DMS153 treated with DMSO at 0.1 percent for 48 hours (cell line): ENCODE results near the gene TDRD10.
"Not testable (repeated sequence)": the region's sequence is repeated elsewhere in the genome, so short reads cannot be mapped to it uniquely, and the experiment has no call there.

ENCODE experiments used
- DNase-seq: peaks from one replicate; lab custom pipeline; 2025; ENCODE audit not compliant: unreplicated experiment; lab: John Stamatoyannopoulos, UW

TDRD10 gene

DNA sequence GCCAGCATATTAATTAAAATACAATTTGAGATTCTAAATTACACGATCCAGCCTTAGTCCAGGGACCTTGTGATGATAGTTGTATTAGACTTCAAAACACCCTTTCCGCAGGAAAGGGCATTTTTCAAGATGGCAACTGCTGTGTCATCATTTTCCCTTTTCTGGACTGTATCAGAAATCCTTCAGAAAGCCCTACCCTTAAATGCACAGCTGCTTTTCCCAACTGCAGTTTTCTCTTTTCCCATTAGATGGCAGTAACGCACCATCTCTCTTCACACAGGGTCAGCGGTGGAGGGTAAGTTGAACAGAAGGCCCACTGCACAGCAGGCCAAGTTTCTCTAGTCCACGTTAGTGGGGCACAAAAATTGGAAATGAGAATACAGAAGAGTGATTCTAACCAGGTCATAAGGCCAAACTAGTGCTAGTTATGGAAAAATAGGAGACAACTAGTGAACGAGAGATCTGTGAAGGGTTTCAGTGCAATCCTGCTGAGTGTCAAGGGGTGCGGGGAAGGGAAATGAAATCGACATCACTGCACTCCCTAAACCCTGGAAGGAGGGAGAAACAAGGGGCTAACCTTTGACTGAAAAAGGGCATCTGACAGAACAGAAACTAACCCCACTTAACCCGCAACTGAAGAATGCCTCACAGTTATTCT lies 22.1 kb upstream of the TDRD10 start:
- DNase-seq: peak; percentile 86

DNA sequence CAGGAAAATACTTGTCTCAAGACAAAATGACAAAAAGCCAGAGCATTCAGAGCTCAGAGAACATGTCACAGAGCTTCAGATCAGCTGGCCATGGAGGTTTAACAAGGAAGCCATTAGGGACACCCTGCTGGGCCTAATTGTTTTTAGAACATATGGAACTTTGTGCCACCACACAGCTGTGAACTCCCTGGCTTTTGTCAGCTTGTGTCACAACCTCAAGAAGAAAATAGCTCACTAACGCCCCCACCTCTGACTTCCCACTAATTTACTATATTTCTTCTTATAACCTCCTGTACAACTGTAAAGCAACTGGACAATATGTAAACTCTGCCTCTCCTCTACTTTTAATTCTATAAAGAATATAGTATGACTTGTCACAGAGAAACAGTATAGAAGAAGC lies 21.0 kb upstream of the TDRD10 start:
- DNase-seq: no peak

DNA sequence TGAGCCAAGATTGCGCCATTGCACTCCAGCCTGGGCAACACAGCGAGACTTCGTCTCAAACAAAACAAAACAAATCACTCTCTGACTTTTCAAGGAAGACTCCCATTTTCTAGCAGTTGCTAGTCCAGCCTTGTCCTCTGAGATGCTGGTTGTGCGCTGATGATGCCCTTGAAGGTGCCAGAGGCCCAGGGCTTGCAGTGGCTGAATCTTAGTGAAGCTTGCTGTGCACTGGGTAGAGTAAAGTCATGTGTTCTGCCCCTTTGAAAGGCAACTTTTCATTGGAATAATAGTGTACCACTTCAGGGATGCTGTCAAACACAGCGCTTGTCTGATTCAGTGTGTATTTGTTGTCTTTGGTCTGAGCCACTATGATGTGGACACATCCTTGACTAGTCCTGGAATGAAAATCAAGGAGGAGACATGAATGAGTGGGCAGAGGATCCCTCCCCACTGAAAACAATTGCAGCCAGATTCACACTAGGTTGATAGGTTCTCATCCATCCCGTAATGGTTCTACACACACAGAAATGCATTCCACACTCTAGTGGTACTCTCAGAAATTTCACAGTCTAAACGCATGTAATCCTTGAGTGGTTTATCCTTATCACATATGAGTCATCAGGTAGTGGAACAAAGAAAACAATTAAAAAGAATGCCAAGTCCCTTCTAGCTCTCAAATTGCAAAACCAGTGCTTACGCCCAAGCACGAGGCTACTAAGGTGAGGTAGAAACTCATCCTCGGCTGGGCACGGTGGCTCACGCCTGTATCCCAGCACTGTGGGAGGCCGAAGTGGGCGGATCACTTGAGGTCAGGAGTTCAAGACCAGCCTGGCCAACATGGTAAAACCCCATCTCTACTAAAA lies 17.8 kb upstream of the TDRD10 start:
- no peak for DNase-seq

DNA sequence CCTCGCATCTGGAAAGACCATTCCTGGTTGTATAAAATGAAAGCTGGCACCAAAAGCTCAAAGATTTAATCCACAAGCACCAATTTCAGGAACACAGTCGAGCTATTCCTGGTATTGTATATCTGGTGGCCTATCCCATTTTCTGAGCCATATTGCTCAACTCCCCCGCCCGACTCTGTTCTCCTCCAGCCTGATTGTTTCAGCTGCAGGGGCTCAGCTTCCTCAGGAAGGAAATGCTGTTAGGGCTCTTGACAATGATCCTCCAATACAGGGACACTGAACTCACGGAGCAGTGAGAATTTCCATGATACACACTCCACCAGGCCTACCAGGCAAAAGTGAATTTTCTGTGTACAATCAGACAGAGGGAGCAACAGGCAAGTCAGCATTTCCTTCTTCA lies 16.9 kb upstream of the TDRD10 start:
- no peak for DNase-seq

DNA sequence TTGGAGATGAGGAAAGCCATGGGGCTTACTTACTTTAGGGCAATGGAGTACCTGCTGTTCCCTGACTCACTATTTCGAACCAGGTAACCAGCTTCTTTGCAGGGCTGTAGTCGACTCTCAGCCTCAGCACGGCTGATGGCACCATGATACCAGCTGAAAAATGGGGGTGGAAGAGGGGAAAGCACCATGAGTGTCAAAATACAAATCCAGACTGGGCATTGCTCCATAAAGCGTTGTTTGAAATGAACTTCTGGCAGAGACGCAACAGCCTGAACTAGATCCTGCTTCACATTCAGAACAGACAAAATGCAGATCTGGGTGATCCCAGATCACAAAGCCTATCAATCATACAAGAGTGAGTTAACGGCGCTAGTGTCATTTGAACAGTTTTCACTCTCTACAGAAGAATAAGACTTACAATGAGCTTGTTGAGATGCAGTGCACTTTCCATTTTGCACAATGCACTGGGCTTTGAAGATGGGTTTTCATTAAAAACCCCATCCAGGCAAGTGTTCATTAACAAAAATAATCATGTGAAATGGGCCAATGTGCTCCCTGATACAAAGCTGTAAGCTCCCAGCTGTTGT lies 16.0 kb upstream of the TDRD10 start:
- no peak for DNase-seq

DNA sequence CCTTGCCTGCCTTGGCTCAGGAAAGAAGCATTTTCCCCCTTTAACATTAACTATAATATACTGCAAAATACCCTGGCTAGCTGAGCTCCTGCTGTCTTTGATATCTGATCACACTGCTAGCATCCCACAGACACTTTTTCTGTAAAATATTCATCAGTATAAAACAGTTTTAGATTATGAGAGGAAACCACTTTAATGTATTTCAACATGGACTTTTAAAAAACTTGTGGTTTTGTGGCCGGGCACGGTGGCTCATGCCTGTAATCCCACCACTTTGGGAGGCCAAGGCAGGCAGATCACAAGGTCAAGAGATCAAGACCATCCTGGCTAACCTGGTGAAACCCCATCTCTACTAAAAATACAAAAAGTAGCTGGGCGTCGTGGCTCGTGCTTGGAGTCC lies 15.3 kb upstream of the TDRD10 start:
- DNase-seq: not testable (repeated sequence)

DNA sequence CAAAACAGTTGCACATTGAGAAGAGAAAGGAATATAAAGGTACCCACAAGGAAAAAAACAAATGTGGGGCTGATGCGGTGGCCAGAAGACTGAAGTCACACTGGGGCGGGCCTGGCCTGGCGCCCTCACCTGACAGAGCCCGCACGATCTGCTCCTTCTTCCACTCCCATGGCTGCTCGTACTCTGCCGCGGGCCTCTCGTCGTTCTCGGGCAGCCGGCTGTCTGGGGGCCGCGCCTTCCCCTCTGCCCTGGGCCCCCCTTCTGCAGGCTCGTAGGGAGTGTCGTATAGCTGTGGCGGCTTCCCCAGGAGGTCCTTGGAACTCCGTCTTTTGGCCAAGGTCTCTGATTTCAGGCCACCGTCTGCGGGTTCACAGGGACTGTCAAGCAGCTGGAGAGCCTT lies 13.1 kb upstream of the TDRD10 start:
- DNase-seq: no peak

DNA sequence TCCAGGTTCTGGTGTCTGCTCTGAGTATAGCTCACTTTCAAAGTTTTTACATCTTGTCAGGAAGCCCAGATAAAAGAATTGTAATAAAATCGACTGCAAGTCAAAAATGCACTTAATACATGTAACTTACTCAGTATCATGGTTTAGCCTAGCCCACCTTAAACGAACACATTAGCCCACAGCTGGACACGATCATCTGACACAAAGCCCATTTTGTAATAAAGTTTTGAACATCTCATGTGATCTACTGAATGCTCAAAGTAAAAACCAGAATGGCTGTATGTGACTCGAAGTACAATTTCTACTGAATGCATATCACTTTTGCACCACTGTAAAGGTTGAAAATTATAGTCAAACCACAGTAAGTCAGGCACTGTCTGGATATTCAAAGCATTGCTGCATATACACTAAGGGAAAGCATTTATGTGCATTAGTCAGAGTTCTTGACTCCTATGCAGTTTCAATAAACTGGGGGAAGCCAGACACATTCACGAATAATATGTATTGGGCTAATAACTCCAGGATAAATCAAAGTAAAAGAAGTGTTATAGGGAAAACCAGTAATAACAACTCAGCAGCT lies 12.2 kb upstream of the TDRD10 start:
- no peak for DNase-seq

DNA sequence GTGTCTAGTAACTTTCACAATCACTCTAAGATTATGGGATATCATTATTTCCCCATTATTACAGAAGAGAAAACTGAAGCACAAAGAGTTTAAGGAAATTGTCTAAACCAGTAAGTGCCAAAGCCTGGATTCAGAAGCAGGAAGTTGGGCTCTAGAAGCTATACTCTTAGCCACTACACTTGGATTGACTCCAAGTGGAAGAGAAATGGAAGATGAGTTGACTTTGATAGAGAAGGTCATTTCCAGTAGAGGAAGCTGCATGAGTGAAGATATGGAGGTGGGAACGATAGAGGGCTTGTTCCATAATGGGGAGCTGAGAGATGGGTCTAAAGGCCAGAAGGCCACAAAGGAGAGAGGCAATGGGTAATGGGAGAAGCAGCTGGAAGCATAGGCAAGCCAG lies 11.7 kb upstream of the TDRD10 start:
- DNase-seq: no peak

DNA sequence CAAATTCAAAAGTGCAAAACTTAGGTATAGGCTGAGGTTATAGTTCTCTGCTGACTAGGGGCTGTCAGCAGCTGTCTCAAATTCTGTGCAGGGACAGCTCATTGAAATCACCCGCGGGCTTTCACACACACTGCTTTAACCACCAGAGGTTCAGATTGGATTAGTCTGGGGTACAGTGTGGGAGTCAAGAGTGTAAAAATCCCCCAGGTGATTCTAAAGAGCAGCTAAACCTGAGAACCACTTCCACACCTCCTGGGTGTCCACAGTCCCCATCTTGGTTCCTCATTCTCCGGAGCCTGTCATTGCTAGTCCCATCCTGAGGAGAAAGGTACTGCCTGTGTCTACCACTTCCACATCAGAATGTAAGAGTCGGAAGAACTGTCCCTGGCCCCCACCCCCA lies 9.9 kb upstream of the TDRD10 start:
- no peak for DNase-seq

DNA sequence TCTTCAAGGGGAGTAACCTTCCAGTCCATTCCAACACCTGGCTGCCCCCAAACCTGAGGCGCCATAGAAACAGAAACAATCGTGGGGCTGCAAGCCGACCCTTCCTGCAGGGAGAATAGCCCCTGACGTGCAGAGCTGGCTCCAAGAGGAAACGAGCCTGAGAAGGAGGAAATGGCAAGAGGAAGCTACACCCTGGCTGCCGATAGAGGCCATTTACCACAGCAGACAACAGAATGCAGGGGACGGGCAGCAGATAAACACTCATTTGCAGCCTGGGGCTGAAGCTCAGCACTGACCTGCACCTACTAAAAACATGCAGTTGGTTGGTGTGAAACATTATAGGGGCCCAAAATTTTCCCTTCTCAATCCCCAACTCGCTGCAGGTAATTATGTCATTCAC lies 8.7 kb upstream of the TDRD10 start:
- no peak for DNase-seq

DNA sequence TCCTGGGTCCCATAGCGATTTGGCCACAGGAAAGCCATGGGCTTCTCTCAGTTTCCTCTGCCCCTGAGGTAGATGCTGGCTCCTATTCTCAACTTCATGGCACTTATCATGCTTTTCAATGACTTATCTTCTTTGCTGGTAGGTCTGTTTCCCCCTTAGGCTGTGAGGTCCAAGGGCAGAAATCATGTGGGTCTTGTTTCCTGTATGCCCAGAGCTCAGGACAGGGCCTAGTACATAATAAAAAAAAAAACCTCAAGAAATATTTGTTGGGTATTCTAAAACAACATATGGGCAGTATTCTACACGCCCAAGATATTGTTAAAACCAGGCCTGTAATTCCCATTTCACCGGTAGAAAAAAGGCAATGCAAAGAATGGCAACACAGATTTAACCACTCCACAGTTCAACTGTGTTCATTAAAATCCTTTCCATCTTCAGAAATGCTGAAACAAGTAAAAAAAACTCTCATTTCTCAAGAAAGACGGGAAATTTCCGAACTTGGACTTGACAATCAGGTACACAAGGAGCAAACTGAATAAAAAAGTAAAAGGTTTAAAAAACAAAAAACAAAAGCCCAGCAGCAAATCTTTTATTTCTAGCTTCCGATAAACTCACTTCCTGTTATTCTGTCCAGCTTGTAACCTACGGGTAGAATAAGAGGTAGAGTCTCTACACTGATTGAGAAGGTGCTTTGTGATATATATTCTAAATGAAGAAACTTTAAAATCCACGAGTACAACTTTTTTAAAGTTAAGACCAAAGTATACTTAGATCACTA lies 6.3 kb upstream of the TDRD10 start:
- no peak for DNase-seq

DNA sequence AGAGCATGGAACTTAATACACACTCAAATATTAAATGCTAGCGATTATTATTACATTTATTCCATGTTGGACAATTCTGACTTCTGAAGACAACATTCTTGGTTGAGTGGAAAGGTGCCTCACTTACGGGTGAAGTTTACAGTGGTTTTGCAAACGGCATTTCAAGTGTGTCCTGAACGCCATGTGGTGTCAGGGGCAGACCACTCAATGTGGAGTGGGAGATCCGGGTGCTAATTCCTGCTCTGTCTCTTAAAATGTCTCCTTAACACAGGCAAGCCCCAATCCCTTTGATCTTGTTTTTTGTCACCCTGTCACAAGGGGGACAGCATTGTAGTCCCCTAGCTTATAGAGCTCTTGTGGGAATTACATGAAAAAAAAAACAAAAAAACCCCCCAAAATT lies 5.6 kb upstream of the TDRD10 start:
- DNase-seq: no peak

DNA sequence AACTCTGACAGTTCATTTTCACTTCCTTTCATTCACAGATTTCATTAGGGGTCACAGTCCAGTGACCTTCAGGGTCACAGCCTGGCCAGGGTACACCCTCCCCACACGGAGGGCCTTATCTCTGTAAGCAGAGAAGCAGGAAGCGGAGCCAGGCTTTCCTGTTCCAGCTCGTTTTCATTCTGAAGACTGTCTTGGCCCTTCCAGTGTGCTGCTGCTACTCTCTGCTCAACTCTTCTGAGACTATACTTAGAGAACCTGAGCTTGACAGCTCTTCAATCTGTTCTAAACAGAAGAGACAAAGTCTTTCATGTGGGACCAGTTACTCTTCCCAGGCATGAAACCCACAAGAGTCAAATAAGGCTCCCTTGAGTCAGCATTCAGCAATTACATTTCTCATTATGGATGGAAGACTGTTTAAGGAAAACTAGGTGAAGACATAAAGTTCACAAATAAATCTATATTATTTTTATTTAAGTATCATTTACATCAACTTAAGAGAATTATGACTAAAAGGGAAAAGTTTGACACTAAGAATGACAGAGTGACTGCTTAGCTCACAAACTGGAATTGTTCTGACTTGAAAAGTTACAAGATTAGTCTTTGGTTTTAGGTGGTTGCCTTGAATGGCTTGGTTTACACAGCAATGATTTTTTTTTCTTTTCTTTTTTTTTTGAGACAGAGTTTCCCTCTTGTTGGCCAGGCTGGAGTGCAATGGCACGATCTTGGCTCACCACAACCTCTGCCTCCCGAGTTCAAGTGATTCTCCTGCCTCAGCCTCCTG lies 4.8 kb upstream of the TDRD10 start:
- DNase-seq: no peak

DNA sequence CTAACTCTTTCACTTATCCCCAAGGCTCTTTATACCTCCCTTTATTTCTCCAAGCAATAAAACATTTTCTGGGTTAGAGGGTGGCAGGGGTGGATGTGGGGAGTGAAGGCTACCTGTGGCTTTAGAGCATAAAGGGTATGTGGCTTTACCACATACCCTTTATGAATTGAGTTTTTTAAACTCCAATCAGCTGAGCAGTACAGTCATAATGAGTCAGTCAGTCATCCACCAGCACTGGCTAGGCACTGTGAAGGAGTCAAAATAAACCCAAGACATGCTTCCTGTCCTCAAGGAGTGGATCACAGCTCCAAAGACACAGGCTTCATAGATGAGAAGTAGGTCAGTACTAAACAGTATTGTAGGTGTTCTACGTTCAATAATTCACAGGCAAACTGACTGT lies 2.6 kb upstream of the TDRD10 start:
- no peak for DNase-seq

DNA sequence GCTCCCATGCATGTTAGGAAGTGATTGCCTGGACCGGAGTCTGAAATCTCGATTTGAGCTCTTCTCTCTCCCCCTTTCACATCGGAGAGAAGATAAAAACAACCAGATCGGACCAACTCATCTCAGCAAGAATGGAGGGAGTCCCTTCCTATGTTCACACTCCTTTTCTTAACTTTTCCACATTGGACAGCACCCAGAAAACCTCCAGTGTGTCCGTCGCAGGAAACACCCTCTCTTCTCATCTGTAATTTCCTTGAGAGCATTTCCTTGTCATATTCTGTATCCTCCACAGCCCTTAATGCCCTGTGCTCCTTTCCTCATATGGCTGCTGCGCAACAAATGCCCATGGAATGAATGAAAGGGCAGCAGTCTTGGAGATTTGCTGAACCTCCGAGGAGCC lies 1.5 kb upstream of the TDRD10 start:
- no peak for DNase-seq

DNA sequence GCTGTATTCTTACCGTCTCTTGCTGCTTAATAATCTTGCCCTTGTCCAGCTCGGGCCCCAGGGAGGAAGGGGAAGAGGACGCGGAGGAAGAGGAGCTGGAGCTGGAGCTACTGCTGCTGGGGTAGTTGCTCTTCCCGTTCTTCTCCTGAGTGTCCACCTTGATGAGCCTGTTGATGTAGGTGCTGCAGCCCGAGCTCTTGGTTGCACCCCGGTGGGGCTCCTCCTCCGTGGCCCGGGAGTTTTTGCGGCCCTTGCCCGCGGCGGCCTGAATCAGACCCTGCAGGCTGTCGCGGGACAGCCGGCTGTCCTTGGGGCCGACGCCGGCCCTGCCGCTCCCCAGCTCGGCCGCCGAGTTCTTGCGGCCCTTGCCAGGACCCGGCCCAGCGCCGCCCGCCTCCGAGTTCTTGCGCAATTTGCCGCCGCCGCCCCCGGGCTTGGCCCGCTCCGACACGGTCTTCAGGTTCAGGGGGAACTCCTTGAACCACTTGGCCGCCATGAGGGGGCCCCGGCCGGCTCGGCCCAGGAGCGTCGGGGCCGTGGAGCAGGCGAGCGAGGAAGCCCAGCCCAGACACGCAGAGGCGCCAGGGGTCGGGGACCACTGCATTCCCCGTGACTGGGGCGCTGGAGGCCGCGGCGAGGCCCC lies 475 bp upstream of the TDRD10 start:
- no peak for DNase-seq

DNA sequence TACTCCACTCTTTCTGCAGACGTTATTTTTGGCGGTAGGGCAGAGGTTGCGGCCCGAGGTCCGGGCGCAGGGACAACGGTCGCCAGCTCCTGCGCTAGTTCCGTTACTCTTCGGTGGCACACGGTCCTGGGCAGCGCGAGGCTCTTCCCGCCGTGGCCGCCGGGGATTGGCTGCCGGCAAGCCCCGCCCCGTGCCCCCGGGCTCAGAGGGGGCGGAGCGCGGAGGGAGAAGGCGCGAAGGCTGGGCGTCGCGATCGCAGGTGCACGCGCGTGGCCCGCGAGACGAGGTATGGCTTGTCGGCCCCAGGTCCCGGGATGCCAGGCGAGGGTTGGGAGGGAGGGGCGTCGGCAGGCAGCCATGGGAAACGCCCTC lies 711 bp downstream of the TDRD10 start:
- DNase-seq: no peak

DNA sequence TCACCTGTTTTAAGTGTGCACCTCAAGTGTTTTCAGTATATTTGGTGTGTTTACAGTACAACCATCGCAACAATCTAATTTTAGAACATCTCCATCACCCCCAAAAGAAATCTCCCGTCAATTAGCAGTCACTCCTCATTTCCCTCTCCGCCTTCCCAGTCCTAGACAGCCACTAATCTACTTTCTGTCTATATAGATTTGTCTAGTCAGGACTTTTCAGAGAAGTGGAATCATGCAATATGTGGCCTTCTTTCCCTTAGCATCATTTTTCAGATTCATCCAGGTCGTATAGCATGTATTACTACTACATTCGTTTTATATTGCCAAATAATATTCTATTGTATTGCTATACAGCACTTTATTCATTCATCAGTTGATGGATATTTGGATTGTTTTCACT lies 1.9 kb downstream of the TDRD10 start:
- no peak for DNase-seq

DNA sequence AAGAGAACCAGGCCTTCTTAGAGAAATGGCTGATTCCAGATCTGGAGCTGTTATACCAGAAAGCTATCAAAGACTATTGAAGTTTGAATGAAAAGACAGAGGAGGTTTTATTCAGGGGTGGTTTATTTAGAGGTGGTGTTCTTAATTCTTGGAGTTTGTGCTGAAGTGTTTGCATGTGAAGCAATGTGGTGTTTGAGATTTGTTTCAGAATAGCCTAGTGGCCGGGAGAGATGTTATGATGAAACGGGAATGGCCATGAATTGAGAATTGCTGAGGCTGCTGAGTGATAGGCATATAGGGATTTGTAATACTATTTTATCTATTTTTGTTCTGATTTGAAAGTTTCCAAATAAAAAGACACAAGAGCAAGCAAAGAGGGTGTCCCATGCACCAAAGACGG lies 10.7 kb downstream of the TDRD10 start:
- DNase-seq: no peak
